HEK293T (cell line): ENCODE measurements around the gene ZSCAN5A.
"Not testable (repeated sequence)": the region's sequence is repeated elsewhere in the genome, so short reads cannot be mapped to it uniquely, and the experiment has no call there.

Experiments
- CTCF ChIA-PET: fragments of 350-600 bp; formaldehyde crosslinking; extraction: SDS; loops from one replicate; lab custom pipeline; 2021; ENCODE audit warnings: antibody characterized with exemption, inconsistent platforms; lab: Yijun Ruan, JAX
- POLR2A ChIA-PET: fragments of 350-600 bp; formaldehyde crosslinking; extraction: SDS; loops from one replicate; lab custom pipeline; 2020; ENCODE audit warnings: antibody characterized with exemption, inconsistent platforms; lab: Yijun Ruan, JAX
- DNase-seq: peaks from one replicate; pipeline ENCODE4 v3.0.0; 2012; ENCODE audit warnings: mixed read lengths; ENCODE audit errors: extremely low spot score
- ARNT ChIP-seq: fragments of 450-650 bp; IDR thresholded peaks from 2 replicates; pipeline ENCODE4 v1.6.1; 2017; ENCODE audit warnings: mild to moderate bottlenecking
- BHLHE40 ChIP-seq: fragments of 450-650 bp; IDR thresholded peaks from 2 replicates; pipeline ENCODE4 v1.6.1; 2016; ENCODE audit warnings: mild to moderate bottlenecking, moderate library complexity, borderline replicate concordance
- CTBP1 ChIP-seq: fragments of 450-650 bp; IDR thresholded peaks from 2 replicates; pipeline ENCODE4 v1.6.1; 2016; ENCODE audit warnings: borderline replicate concordance
- ELF4 ChIP-seq: fragments of 450-650 bp; IDR thresholded peaks from 2 replicates; pipeline ENCODE4 v1.6.1; 2017; ENCODE audit warnings: antibody characterized with exemption
- FOXA1 ChIP-seq: fragments of 450-650 bp; IDR thresholded peaks from 2 replicates; pipeline ENCODE4 v1.6.1; 2016; ENCODE audit warnings: mild to moderate bottlenecking
- FOXK2 ChIP-seq: fragments of 450-650 bp; IDR thresholded peaks from 2 replicates; pipeline ENCODE4 v1.6.1; 2016; ENCODE audit warnings: mild to moderate bottlenecking
- FOXM1 ChIP-seq: fragments of 450-650 bp; IDR thresholded peaks from 2 replicates; pipeline ENCODE4 v1.6.1; 2017; ENCODE audit warnings: mild to moderate bottlenecking, borderline replicate concordance
- HDGF ChIP-seq: fragments of 450-650 bp; IDR thresholded peaks from 2 replicates; pipeline ENCODE4 v1.6.1; 2017; ENCODE audit warnings: antibody characterized with exemption, borderline replicate concordance
- L3MBTL2 ChIP-seq: fragments of 450-650 bp; conservative IDR thresholded peaks from 2 replicates; pipeline ENCODE4 v1.6.1; 2016; ENCODE audit warnings: mild to moderate bottlenecking
- LEF1 ChIP-seq: fragments of 450-650 bp; IDR thresholded peaks from 2 replicates; pipeline ENCODE4 v1.6.1; 2017; ENCODE audit warnings: mild to moderate bottlenecking, borderline replicate concordance
- NFRKB ChIP-seq: fragments of 450-650 bp; IDR thresholded peaks from 2 replicates; pipeline ENCODE4 v1.6.1; 2016; ENCODE audit warnings: mild to moderate bottlenecking, moderate library complexity
- PKNOX1 ChIP-seq: fragments of 450-650 bp; IDR thresholded peaks from 2 replicates; pipeline ENCODE4 v1.6.1; 2016
- SP1 ChIP-seq: fragments of 450-650 bp; IDR thresholded peaks from 2 replicates; pipeline ENCODE4 v1.6.1; 2017
- SUZ12 ChIP-seq: fragments of 450-650 bp; IDR thresholded peaks from 2 replicates; pipeline ENCODE4 v1.6.1; 2016; ENCODE audit warnings: mild to moderate bottlenecking
- TARDBP ChIP-seq: fragments of 450-650 bp; IDR thresholded peaks from 2 replicates; pipeline ENCODE4 v1.6.1; 2016
- ZNF384 ChIP-seq: fragments of 450-650 bp; IDR thresholded peaks from 2 replicates; pipeline ENCODE4 v1.6.1; 2016

ZSCAN5A gene

GRCh38 chr19:56221851-56222250 is 92.8 kb downstream of the ZSCAN5A start:
- TF ChIP-seq SUZ12 (no peak), BHLHE40 (no peak), FOXA1 (no peak), CTBP1 (no peak), FOXM1 (no peak), ARNT (no peak), ELF4 (no peak), ZNF384 (no peak), TARDBP (no peak), LEF1 (no peak), PKNOX1 (no peak), SP1 (no peak), L3MBTL2 (no peak)

DNA sequence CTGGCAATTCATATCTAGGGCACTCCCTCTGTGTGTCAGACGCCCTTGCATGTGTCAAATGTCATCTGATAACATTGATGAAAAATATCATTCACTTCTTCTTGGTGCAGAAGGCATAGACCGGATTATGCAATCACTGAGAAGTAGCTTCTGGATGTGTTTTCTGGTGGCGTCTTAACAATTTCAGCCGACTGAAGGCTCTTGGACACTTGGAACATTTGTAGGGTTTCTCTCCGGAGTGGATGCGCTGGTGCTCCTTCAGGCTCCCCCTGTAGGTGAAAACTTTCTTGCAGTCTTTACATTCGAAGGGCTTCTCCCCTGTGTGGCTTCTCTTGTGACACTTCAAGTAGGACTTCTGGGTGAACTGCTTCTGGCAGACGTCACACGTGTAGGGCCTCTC is 93.2 kb downstream of the ZSCAN5A start:
- POLR2A ChIA-PET, CTCF ChIA-PET, DNase-seq: not testable (repeated sequence)

More at GRCh38 chr19:56221851-56222250, 92.8 kb downstream of the ZSCAN5A start:
- ChIA-PET POLR2A (no interaction called here), CTCF (no interaction called here)
- DNase-seq: no peak

DNA sequence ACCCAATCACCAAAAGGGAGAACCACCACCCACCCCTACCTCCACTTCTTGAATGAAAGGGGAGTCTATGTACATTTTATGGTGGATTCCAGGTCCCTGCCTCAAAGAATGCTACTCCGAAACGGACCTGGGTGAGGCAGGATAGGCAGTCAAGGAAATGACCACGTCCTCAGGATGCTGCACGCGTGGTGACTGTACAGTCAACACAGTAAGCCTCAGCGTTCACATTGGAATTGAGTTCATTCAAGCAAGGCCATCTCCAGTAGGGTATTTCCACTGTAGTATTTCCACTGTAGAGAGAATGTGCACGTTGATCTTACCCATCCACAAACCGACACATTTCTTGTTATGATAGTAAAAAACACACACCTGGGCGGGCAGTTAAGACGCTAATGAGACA is 95.7 kb downstream of the ZSCAN5A start:
- POLR2A ChIA-PET: no interaction called here
- TF ChIP-seq SP1 (no peak), FOXA1 (no peak), LEF1 (no peak), CTBP1 (no peak), SUZ12 (no peak), PKNOX1 (no peak), NFRKB (no peak), FOXM1 (no peak), FOXK2 (no peak)
- DNase-seq: no peak
- CTCF ChIA-PET: no interaction called here

GRCh38 chr19:56217039-56217949 is 97.3 kb downstream of the ZSCAN5A start:
- no peak for TF ChIP-seq NFRKB
- DNase-seq: no peak
- POLR2A ChIA-PET: no interaction called here
- CTCF ChIA-PET: no interaction called here

- ChIA-PET POLR2A (no interaction called here), CTCF (no interaction called here)
- TF ChIP-seq TARDBP (no peak), ARNT (no peak), L3MBTL2 (no peak), LEF1 (no peak), BHLHE40 (no peak), FOXA1 (no peak), FOXK2 (no peak), SUZ12 (no peak), ZNF384 (no peak), SP1 (no peak), PKNOX1 (no peak), CTBP1 (no peak), HDGF (no peak), ELF4 (no peak), FOXM1 (no peak), NFRKB (no peak)
- no peak for DNase-seq
Measured at GRCh38 chr19:56211718-56212117, 102.9 kb downstream of the ZSCAN5A start.

GRCh38 chr19:56210036-56210435 is 104.6 kb downstream of the ZSCAN5A start:
- CTCF ChIA-PET, DNase-seq, POLR2A ChIA-PET: not testable (repeated sequence)

- TF ChIP-seq SUZ12: no peak
- TF ChIP-seq ARNT: no peak
- no peak for TF ChIP-seq LEF1
- no peak for TF ChIP-seq HDGF
- no peak for TF ChIP-seq CTBP1
- no peak for TF ChIP-seq ZNF384
- no peak for TF ChIP-seq FOXA1
- TF ChIP-seq FOXM1: no peak
- TF ChIP-seq TARDBP: no peak
- TF ChIP-seq FOXK2: no peak
- TF ChIP-seq PKNOX1: no peak
- TF ChIP-seq SP1: no peak
- ChIA-PET CTCF (no interaction called here), POLR2A (no interaction called here)
- no peak for DNase-seq
Measured at GRCh38 chr19:56209091-56209490, 105.5 kb downstream of the ZSCAN5A start.

GRCh38 chr19:56207581-56207980 is 107.1 kb downstream of the ZSCAN5A start:
- CTCF ChIA-PET, DNase-seq, POLR2A ChIA-PET: not testable (repeated sequence)
